Mucosa of rectum (tissue), 2 donors: ENCODE results near the gene PPP1R14C.

ENCODE experiments used
- H3K27ac ChIP-seq, 2 donors: one replicate each; pipeline ENCODE4 v1.7.0; 2013; ENCODE audit warnings: inconsistent platforms in 2 of 2, low read depth in 2 of 2, low read length in 2 of 2
- H3K27me3 ChIP-seq, 2 donors: one replicate each; pipeline ENCODE4 v1.7.0; 2013; ENCODE audit warnings: low read length in 2 of 2; ENCODE audit not compliant: control insufficient read depth in 2 of 2, insufficient read depth in 2 of 2
- H3K36me3 ChIP-seq, 2 donors: one replicate each; pipeline ENCODE4 v1.7.0; 2013; ENCODE audit warnings: low read length in 2 of 2; ENCODE audit not compliant: control insufficient read depth in 2 of 2, insufficient read depth in 2 of 2
- H3K4me1 ChIP-seq, 2 donors: one replicate each; pipeline ENCODE4 v1.7.0; 2013; ENCODE audit warnings: low read length in 2 of 2, mild to moderate bottlenecking in 1 of 2; ENCODE audit not compliant: control insufficient read depth in 2 of 2, insufficient read depth in 2 of 2
- H3K4me3 ChIP-seq, 2 donors: one replicate each; pipeline ENCODE4 v1.7.0; 2013; ENCODE audit warnings: low read length in 2 of 2
- H3K9ac ChIP-seq, 2 donors: one replicate each; pipeline ENCODE4 v1.7.0; 2013; ENCODE audit warnings: low read length in 2 of 2, low read depth in 1 of 2, mild to moderate bottlenecking in 1 of 2
- H3K9me3 ChIP-seq, 2 donors: one replicate each; pipeline ENCODE4 v1.7.0; 2013; ENCODE audit warnings: low read length in 2 of 2; ENCODE audit not compliant: control insufficient read depth in 2 of 2
- donor health status: healthy.
- donor health status: Normal muscosa, but diverticular disease.

PPP1R14C gene

GRCh38 chr6:150118203-150118602 lies 24.6 kb upstream of the PPP1R14C start:
- no peaks in the 10 kb centered on the region for H3K9me3 ChIP-seq
- H3K4me3 ChIP-seq: no peak overlapping the region
- H3K27me3 ChIP-seq: no peaks in the 10 kb centered on the region
- H3K27ac ChIP-seq: no peak overlapping the region
- H3K9ac ChIP-seq: no peak overlapping the region
- no peaks in the 10 kb centered on the region for H3K4me1 ChIP-seq
- no peaks in the 10 kb centered on the region for H3K36me3 ChIP-seq

- H3K9me3 ChIP-seq: no peaks in the 10 kb centered on the region
- no peak overlapping the region for H3K27ac ChIP-seq
- no peak overlapping the region for H3K4me3 ChIP-seq
- H3K9ac ChIP-seq: no peak overlapping the region
- H3K27me3 ChIP-seq: no peaks in the 10 kb centered on the region
- H3K4me1 ChIP-seq: no peaks in the 10 kb centered on the region
- no peaks in the 10 kb centered on the region for H3K36me3 ChIP-seq
These were observed 24.2 kb upstream of the PPP1R14C start for GRCh38 chr6:150118627-150119026.

GRCh38 chr6:150119173-150119572 lies 23.7 kb upstream of the PPP1R14C start:
- H3K4me1 ChIP-seq: no peaks in the 10 kb centered on the region

DNA sequence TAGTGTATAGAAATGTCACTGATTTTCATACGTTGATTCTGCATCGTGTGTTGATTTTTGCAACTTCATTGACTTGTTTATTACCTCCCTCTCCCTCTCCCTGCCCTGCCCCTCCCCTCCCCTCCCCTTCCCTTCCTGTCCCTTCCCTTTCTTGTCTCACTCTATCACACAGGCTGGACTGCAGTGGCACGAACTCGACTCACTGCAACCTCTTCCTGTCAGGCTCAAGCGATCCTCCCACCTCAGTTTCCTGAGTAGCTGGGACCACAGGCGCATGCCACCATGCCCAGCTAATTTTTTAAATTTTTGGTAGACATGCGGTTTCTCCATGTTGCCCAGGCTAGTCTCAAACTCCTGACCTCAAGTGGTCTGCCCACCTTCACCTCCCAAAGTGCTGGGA lies 19.2 kb upstream of the PPP1R14C start:
- Histone ChIP-seq H3K9me3 (peaks cover 0 to 2% of the 10 kb centered on the region in 2 donors), H3K27me3 (no peaks in the 10 kb centered on the region), H3K27ac (no peak overlapping the region), H3K36me3 (no peaks in the 10 kb centered on the region), H3K4me3 (no peak overlapping the region), H3K4me1 (no peaks in the 10 kb centered on the region), H3K9ac (no peak overlapping the region)

More at GRCh38 chr6:150119173-150119572, 23.7 kb upstream of the PPP1R14C start:
- Histone ChIP-seq H3K4me3 (no peak overlapping the region), H3K9ac (no peak overlapping the region), H3K27me3 (no peaks in the 10 kb centered on the region), H3K9me3 (no peaks in the 10 kb centered on the region), H3K36me3 (no peaks in the 10 kb centered on the region), H3K27ac (no peak overlapping the region)

GRCh38 chr6:150124235-150124634 lies 18.6 kb upstream of the PPP1R14C start:
- Histone ChIP-seq H3K36me3 (no peaks in the 10 kb centered on the region), H3K27ac (no peak overlapping the region), H3K4me1 (no peaks in the 10 kb centered on the region), H3K9ac (no peak overlapping the region), H3K9me3 (peaks cover 0 to 2% of the 10 kb centered on the region in 2 donors), H3K27me3 (no peaks in the 10 kb centered on the region), H3K4me3 (no peak overlapping the region)

GRCh38 chr6:150126641-150127291 lies 16.1 kb upstream of the PPP1R14C start:
- no peaks in the 10 kb centered on the region for H3K36me3 ChIP-seq
- no peak overlapping the region for H3K4me3 ChIP-seq
- no peaks in the 10 kb centered on the region for H3K4me1 ChIP-seq
- no peak overlapping the region for H3K27ac ChIP-seq
- no peak overlapping the region for H3K9ac ChIP-seq
- H3K9me3 ChIP-seq: peaks cover 0 to 2% of the 10 kb centered on the region in 2 donors
- H3K27me3 ChIP-seq: no peaks in the 10 kb centered on the region

- H3K36me3 ChIP-seq: no peaks in the 10 kb centered on the region
- H3K27me3 ChIP-seq: no peaks in the 10 kb centered on the region
- peaks cover 0 to 2% of the 10 kb centered on the region in 2 donors for H3K9me3 ChIP-seq
These were observed 14.4 kb upstream of the PPP1R14C start for GRCh38 chr6:150128425-150128824.

GRCh38 chr6:150129616-150130505 lies 13.0 kb upstream of the PPP1R14C start:
- H3K9me3 ChIP-seq: peaks cover 0 to 2% of the 10 kb centered on the region in 2 donors
- peaks cover 9 to 11% of the 10 kb centered on the region in 2 donors for H3K4me1 ChIP-seq
- H3K36me3 ChIP-seq: no peaks in the 10 kb centered on the region
- H3K27ac ChIP-seq: no peak overlapping the region
- H3K27me3 ChIP-seq: no peaks in the 10 kb centered on the region
- no peak overlapping the region for H3K4me3 ChIP-seq
- H3K9ac ChIP-seq: no peak overlapping the region

More at GRCh38 chr6:150128425-150128824, 14.4 kb upstream of the PPP1R14C start:
- H3K4me1 ChIP-seq: peaks cover 0 to 2% of the 10 kb centered on the region in 2 donors
- no peak overlapping the region for H3K9ac ChIP-seq
- H3K4me3 ChIP-seq: no peak overlapping the region
- no peak overlapping the region for H3K27ac ChIP-seq

- H3K36me3 ChIP-seq: no peaks in the 10 kb centered on the region
- H3K27me3 ChIP-seq: peaks cover 0 to 2% of the 10 kb centered on the region in 2 donors
- peaks cover 17 to 19% of the 10 kb centered on the region in 2 donors for H3K4me1 ChIP-seq
- H3K4me3 ChIP-seq: peak overlapping the region in 1 of 2 donors; percentile 6
- H3K9me3 ChIP-seq: no peaks in the 10 kb centered on the region
- H3K9ac ChIP-seq: peak overlapping the region in 1 of 2 donors; percentile 58
- H3K27ac ChIP-seq: peak overlapping the region; percentile 81 to 82
These were observed 9.2 kb upstream of the PPP1R14C start for GRCh38 chr6:150133686-150134085.

DNA sequence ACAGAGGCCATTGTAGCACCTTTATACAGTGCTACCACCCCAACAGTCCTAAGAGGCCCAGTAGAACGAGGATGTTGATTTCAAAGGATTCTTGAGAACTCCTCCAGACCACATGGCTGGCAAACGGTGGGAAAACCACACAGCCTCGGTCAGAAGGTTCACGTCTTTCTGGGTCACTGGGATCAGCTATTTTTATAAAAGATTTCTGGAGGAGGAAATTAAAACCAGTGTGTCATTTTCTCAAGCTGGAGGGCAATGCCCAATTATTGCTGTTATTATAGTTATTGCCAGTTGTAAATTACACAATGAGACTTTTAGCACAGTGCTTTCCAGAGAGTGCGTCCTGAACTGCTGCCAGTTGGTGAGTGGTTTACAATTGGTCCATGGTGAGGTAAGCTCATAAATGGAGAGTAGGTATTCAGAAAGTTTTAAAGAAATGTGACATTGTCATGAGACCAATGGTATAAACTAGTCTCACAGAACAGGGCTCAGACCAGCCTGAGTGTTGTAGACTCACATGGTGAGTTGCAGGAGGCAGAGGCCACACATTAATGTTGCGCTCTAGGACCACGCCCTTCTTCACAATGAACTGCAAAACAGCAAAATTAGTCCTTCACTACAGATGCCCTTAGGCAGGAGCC lies 8.4 kb upstream of the PPP1R14C start:
- Histone ChIP-seq H3K36me3 (no peaks in the 10 kb centered on the region), H3K9ac (peak overlapping the region; percentile 58 to 60), H3K9me3 (no peaks in the 10 kb centered on the region), H3K4me3 (peak overlapping the region; percentile 6 to 48), H3K27me3 (peaks cover 0 to 2% of the 10 kb centered on the region in 2 donors), H3K4me1 (peaks cover 19 to 22% of the 10 kb centered on the region in 2 donors), H3K27ac (peak overlapping the region; percentile 81 to 82)
